GM19238 (cell line): ENCODE results near the gene TAF1.
"Not testable (repeated sequence)": the region's sequence is repeated elsewhere in the genome, so short reads cannot be mapped to it uniquely, and the experiment has no call there.

Experiments
- DNase-seq: peaks from one replicate; pipeline ENCODE4 v3.0.0; 2011; ENCODE audit warnings: low spot score; ENCODE audit not compliant: insufficient read length

TAF1 gene

DNA sequence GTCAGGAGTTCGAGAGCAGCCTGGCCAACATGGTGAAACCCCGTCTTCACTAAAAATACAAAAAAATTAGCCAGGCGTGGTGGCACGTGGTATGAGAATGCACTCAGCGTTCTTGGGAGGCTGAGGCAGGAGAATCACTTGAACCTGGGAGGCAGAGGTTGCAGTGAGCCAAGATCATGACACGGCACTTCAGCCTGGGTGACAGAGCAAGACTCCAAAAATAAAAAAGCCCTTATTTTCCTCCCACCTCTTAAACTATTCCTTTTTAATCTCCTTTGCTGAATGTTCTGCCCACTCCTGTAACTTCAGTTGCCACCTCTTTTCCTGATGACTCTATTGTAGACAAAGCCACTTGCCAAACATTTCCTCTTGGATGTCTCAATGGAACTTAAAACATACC is 72.6 kb downstream of the TAF1 start:
- no peak for DNase-seq

DNA sequence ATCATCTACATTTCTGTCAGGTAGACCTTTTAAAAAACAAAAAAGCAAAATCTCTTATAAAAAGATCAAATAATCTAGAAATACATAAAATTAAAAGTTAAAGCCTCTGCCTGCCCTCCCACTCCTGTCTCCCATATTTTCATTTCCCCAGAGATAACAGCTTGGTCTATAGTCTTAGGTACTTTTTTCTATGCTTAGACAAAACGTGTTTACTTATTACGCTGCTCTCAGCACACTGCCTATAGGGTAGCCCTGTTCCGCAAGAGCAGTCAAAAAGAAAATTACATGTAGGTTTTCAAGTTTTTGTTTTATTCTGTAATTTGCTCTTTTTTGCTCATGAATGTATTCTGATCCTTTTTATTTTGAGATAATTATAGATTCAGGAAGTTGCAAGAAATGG is 73.3 kb downstream of the TAF1 start:
- no peak for DNase-seq

GRCh38 chrX:71439896-71440295 is 73.7 kb downstream of the TAF1 start:
- no peak for DNase-seq

- DNase-seq = no peak
Measured at GRCh38 chrX:71440401-71440800, 74.2 kb downstream of the TAF1 start.

DNA sequence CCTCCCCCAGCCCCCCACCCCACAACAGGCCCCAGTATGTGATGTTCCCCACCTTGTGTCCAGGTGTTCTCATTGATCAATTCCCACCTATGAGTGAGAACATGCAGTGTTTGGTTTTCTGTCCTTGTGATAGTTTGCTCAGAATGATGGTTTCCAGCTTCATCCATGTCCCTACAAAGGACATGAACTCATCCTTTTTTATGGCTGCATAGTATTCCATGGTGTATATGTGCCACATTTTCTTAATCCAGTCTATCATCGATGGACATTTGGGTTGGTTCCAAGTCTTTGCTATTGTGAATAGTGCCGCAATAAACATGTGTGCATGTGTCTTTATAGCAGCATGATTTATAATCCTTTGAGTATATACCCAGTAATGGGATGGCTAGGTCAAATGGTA is 75.7 kb downstream of the TAF1 start:
- not testable (repeated sequence) for DNase-seq

DNA sequence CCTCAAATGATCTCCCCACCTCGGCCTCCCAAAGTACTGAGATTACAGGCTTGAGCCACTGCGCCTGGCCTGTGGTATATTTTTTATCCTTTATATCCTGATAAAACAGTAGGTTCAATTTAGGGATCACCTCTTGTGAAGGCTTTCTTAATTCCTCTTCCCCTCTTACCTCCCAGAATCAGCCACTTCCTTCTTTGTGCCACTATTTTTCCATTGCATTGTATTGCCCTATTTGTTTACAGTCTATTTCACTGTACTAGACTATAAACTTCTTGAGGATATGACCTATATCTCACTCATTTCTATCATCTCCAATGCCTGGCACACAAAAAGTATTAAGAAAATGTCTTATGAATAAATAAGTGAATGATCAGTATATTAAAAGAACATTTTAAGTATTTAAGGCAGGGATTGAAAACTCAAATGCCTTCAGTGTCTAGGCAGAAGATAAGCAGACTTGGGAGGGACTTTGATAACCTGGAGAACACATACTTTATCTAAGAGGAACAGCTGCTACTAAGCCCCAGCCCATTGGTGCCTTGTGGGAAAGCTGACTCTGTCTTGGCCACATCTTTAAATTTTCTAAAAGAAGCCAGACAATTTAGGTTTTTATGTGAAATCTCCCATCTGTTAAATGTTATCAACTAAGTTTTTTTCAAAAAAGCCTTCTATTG is 84.4 kb downstream of the TAF1 start:
- DNase-seq = no peak

DNA sequence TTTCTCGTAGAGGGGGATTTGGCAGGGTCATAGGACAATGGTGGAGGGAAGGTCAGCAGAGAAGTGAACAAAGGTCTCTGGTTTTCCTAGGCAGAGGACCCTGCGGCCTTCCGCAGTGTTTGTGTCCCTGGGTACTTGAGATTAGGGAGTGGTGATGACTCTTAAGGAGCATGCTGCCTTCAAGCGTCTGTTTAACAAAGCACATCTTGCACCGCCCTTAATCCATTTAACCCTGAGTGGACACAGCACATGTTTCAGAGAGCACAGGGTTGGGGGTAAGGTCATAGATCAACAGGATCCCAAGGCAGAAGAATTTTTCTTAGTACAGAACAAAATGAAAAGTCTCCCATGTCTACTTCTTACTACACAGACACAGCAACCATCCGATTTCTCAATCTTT is 85.4 kb downstream of the TAF1 start:
- not testable (repeated sequence) for DNase-seq

DNA sequence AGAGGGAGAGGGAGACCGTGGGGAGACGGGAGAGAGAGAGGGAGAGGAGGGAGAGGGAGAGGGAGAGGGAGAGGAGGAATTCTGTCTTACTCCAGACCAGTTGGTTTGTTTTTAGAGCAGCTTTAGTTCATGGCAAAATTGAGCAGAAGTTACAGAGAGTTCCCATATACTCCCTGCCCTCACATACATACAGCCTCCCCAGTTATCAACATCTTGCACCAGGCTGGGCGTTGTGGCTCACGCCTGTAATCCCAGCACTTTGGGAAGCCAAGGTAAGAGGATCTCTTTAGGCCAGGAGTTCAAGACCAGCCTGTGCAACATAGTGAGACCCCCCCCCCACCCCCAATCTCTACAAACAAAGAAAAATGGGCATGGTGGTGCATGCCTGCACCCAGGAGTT is 86.9 kb downstream of the TAF1 start:
- DNase-seq = no peak

GRCh38 chrX:71454222-71454621 is 88.1 kb downstream of the TAF1 start:
- no peak for DNase-seq

DNA sequence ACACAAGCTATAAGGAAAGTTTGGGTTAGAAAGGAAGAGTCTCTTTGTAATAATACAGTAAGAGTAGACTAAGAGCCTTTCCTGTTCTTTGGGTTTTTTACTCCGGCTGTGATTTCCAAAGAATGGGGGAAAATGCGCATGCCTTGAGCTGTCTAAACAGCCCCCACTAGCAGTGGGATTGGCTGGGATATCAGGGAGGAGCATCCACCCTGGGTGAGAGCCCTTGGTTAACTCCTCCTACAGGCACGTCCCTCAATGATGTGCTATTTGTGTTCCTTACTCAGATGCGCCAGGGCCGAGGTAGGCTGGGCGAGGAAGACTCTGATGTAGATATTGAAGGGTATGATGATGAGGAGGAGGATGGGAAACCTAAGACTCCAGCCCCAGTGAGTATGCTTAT is 92.7 kb downstream of the TAF1 start:
- DNase-seq = no peak

DNA sequence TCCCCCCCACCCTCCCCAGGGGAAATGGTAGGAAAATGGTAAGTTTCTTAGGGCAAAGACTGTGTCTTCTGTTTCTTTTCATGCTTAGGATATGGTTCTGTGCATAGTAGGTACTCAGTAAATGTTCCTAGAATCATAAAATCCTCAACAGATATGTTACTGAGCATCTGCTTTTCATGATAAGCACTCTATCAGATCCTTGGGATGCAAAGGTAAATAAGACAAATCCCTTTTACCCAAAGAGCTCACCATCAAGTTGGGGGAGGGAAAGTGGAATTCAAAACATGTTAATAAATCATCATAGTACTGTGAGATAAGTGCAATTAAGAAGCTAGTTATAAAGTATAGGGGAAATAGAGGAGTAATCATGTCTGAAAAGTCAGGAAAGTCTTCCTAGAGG is 98.8 kb downstream of the TAF1 start:
- no peak for DNase-seq

DNA sequence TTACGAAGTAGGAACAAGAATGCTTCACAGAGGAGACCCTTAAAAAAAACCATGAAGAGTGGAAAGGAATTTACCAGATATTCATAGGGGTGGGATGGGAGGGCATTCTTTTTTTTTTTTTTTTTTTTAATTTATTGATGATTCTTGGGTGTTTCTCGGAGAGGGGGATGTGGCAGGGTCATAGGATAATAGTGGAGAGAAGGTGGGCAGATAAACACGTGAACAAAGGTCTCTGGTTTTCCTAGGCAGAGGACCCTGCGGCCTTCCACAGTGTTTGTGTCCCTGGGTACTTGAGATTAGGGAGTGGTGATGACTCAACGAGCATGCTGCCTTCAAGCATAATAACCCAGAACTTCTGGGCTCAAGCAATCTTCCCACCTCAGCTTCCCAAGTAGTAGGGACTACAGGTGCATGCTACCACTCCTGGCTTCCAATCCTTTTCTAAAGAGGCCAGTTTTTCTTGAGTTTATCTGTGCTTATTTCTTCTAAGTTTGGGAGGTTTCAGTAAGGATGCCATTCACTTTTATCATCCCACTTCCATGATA is 100.9 kb downstream of the TAF1 start:
- no peak for DNase-seq

- no peak for DNase-seq
Measured at GRCh38 chrX:71475785-71476540, 109.8 kb downstream of the TAF1 start.

DNA sequence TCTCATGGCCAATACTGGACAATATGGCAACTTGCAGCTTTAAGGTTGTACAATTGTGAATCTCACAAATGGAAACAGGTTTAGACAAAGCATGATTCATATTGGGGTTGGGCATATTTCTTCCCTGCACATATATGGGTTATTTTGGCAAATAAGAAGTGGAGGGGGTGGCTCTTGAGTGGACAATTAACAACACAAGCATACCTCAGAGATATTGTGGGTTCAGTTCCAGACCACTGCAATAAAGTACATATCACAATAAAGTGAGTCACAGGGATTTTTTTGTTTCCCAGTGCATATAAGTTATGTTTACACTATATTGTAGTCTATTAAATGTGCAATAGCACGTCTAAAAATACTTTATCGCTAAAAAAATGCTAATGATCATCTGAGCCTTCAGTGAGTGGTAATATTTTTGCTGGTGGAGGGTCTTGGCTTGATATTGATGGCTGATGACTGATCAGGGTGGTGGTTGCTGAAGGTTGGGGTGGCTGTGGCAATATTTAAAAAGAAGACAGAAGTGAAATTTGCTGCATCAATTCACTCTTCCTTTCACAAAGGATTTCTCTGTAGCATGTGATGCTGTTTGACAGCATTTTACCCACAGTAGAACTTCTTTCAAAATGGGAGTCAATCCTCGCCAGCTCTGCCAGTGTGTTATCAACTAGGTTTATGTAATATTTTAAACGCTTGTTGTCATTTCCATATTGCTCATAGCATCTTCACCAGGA is 116.2 kb downstream of the TAF1 start:
- no peak for DNase-seq

DNA sequence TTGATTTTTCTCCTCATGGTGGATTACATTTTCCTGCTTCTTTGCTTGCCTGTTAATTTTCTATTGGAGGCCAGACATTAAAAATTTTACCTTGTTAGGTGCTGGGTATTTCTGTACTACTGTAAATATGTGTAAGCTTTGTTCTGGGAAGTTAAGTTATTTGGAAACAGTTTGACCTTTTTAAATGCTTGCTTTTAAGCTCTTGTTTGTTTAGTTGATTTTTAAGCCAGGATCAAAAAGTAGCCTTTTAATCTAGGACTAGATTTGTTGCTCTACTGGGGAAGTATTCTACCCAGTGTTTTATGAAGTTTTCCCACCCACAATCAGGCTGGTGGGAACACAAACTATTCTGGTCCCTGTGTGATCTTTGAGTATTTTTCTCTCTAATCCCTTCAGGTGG is 121.7 kb downstream of the TAF1 start:
- DNase-seq = no peak

DNA sequence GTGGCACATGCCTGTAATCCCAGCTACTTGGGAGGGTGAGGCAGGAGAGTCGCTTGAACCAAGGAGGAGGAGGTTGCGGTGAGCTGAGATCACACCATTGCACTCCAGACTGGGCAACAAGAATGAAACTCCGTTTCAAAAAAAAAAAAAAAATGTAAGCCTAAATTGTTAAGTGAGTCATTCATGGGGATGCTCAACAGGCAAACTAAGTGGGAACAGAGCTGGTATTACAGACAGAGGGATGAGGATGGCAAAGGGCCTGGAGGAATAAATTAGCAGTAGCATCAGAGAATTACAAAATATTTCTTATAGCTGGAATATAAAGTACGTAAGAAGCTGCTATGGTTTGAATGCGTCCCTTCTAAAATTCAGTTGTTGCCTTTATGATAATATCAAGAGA is 123.4 kb downstream of the TAF1 start:
- DNase-seq = no peak

- peak; percentile 18 for DNase-seq
Measured at GRCh38 chrX:71492231-71493065, 126.3 kb downstream of the TAF1 start.

DNA sequence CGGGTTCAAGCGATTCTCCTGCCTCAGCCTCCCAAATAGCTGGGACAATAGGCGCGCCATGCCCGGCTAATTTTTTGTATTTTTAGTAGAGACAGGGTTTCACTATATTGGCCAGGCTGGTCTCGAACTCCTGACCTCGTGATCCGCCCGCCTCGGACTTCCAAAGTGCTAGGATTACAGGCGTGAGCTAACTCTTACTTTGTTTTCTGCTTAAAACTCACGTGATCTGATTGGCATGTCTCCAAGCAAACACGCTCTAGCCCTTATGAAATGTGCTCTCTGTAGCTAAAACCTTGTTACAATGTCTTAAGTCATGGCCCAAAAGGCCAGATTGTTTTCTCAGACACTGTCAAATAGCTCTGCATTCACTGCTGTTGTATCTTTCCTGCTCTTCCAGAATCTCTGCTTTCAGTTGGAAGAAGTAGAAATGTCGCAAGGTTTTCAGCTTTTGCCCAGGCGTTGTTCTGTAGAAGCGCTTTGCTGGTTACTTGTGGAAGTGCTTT is 127.0 kb downstream of the TAF1 start:
- DNase-seq = no peak

DNA sequence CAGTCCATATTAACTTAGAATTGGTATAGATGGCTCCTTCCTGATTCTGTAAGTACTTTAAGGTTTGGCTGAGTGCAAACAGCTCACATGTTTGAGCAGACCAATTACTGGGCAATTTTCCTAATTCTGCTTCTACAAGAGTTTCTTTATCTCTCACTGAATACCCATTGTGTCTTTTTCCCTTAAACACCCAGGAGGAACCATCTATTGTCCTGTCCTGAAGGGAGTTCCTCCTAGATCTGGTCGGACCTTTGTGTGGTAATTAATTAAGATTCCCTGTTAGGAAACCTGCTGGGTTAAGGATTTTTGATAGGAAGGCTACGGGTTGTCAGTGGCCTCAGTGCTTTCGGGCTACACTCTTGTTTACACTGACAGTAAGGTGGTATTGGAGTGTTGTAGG is 129.8 kb downstream of the TAF1 start:
- DNase-seq = not testable (repeated sequence)

DNA sequence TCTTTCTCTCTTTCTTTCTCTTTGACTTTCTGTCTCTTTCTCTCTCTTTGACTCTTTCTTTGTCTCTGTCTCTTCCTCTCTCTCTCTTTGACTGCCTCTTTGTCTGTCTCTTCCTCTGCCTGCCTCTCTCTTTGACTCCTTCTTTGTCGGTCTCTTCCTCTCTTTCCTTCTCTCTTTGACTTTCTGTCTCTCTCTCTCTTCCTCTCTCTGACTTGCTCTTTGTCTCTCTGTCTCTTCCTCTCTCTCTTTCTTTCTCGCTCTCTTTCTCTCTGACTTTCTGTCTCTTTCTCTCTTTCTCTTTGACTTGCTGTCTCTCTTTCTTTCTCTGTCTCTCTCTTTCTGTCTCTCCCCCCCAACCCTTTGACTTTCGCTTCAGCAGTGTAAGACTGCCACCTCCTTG is 130.3 kb downstream of the TAF1 start:
- no peak for DNase-seq

GRCh38 chrX:71502080-71502479 is 135.9 kb downstream of the TAF1 start:
- DNase-seq = not testable (repeated sequence)
